HL-60/S4 treated with phorbol 12-myristate 13-acetate at 8.2 ng/mL for 4 days and 3 days (cell line): ENCODE results near the gene RBSN.
"Not testable (repeated sequence)": the region's sequence is repeated elsewhere in the genome, so short reads cannot be mapped to it uniquely, and the experiment has no call there.

Experiments
- in situ Hi-C: fragments of 300-500 bp; cut with MboI; formaldehyde crosslinking; loops from 2 replicates; pipeline ENCODE4 v1.15.0; 2022; ENCODE audit warnings: low sequenced_read_pairs

RBSN gene

DNA sequence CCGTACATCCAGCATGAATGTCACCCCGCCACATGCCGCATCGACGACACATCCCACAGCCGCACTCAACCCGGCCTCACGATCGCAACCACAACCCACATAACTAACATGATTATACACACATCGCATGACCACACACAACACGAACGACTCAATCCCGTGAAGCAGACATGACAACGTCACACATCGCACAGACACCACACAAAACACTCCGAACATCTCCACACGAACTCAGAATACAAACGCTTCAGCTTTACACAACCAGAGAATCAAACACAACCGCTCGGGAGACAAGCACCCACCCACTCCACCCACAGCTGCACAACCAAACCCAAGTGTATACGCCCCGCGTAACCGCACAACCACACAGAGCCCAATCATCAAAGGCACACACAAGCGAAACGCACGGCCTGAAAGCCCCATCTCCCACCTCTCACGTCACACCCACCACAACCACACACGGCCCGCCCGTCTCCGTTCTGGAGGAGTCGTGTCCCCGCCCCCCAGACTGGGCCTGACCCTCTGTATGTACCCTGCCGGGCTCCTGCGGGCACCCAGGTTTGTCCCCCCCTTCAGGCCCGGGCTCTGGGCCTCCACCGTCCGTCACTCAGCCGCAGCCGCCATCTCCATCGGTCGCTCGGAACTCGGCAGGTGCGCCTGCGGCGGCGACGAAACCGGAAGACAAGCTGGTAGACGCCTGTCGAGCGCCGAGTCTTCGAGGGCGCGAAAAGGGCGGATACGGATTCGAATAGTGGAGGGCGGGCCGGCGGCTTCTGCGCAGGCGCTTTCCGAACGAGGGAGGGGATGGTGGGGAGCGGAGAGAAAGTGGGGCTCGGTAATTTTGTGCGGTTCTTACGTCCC lies at the start of gene RBSN:
TSS of gene RBSN (minus strand) at position 646 of the 861 bp plus-strand sequence. CDS start 3,028 bp downstream, outside the sequence.
- in situ Hi-C loops = no loop called here

DNA sequence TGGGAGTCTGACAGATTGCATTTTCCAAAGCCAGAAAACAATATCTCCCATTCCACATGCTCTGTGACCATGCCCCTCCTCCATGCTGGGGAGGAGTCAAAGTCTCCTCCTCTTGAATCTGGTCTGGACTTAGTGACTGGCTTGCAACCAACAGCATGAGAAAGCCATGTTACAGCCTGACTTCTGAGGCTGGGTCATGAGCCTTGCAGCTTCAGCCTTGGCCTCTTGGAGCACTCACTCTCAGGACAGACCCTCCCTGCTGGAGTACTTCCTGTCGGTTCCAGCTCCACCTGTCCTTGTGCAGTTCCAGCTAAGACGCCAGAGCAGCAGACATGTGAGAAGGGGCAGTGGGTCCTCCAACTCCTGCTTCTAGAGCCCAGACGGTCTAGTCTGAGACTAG lies 49.7 kb upstream of the RBSN start:
- in situ Hi-C loops = no loop called here

DNA sequence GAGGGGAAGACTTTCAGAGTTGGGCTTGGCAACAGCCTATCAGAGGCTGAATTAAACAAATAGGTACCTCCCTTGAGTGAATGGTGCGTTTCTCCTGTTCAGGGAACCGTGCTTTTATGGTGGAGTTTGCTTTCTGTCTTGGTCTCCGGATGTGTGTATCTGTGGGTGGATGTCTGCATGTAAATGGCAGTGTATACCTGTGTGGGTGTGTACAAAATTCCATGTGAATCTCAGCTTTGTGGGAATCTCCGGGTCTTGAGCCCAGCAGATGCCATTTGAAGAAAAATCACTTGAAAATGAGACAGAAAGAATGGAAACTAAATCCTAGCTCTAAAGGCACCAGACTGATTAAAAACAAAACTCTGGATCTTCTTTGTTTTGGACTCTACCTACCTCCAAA lies 37.9 kb upstream of the RBSN start:
- in situ Hi-C loops = not testable (repeated sequence)

DNA sequence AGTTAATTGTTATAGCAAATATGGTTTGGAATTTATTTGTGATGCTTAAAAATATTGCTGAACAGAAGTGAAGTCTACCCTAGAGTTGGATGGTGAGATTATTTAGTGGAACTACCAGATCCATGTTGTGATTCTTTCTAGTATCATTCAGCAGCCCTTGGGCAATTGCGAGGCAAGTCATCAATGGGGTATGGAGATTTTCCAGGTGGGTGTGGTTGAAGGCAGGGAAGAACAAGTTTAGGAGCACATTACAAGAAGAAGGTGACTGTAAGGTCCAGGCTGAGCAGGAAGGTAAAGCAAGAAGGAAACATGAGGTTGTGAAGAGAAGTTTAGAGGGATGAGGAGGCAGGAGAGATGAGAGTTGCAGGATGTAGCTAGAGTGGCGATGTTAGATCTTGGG lies 36.0 kb upstream of the RBSN start:
- in situ Hi-C loops = not testable (repeated sequence)

DNA sequence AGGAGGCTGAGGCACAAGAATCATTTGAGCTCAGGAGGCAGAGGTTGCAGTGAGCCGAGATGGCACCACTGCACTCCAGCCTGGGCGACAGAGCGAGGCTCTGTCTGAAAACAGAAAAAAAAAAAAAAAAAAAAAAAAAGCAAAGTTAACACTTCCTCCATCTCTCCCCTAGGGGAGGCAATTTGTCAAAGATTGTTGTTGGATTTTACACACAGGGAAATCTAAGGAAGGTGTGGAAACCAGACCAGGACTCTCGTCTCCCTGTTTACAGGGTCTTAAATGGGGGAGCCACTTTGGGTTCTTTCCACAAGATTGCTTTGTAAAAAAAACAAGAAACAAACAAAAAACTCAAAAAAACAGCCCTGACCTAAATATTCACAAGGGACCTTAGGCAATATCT lies 29.5 kb upstream of the RBSN start:
- in situ Hi-C loops = not testable (repeated sequence)

DNA sequence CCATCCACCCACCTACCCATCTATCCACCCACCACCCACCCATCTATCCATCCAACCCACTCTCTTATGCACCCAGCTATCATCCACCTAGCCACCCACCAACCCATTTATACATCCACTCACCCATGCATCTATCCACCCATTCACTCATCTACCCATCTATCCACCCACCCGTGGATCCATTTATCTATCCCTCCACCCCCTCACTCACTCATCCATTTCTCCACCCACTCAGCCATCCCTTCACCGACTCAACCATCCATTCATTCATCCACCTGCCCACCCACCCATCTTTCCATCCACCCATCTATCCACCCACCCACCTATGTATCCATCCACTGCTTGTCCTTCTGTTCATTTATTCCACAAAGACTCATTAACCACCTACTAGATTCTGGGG lies 28.0 kb upstream of the RBSN start:
- in situ Hi-C loops = not testable (repeated sequence)

DNA sequence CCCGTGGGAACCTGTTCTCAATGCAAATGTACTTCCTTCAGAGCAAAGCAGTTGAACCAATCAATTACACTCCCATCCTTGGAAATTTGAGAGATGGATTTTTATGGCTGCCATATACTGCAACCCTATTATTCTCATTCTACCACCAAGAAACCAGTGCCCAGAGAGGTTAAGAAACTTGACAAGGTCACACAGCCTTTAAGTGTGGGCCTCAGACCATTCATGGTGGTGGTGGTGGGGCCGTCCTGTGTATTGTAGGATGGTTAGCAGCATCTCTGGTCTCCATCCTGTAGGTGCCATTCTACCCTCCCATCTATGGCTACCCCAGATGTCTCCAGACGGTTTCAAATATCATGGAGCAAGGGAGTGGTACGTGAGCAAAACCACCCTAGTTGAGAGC lies 23.4 kb upstream of the RBSN start:
- in situ Hi-C loops = no loop called here

DNA sequence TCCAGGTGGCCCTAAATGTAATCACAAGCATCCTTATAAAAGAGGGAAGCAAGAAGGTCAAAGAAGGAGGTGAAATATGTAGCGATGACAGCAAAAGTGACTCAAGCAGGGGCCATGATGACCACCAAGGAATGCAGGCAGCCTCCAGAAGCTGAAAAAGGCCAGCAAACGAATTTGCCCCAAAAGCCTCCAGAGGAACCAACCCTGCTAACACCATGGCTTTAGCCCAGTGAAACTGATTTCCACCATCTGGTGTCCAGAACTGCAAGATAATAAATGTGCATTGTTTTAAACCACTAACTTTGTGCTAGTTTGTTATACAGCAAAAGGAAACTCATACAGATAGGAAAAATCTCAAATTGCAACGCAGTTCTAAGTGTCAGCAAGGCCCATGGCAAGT lies 23.0 kb upstream of the RBSN start:
- in situ Hi-C loops = no loop called here

DNA sequence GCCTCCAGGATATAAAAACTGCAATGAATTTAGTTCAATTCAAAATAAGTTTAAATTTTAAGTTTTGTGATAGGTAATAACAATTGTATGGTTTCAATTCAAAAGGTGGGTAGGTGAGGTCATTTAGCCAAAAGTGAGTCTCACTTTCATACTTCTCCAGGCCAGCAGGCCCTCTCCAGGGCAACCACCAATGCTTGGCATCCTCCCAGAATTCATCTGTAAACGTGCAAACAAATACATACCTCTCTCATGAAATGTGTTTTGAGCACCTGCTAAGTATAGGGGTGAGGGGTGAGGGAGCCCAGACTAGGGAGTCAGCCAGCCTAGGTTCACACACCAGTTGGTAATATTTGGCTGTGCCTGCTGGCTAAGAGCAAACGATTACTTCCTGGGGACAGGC lies 22.0 kb upstream of the RBSN start:
- in situ Hi-C loops = no loop called here

DNA sequence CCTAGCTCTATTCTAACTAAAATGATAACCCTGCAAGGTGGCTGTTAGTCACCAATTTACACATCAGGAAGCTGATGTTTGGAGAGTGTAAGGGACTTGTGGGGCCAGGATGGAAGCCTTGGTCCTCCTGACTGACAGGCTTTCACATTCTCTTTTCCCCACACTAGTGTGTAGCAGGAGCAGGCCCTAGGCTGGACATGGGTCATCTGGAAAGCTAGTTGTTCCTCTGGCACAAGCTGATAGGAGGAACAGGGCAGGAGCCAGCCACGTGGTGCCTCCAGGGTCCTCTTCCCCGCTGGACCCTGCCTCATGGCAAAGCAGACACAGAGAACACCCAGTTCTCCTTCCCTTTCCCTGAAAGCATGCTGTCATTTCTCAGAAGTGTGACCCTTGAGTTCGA lies 18.1 kb upstream of the RBSN start:
- in situ Hi-C loops = no loop called here

DNA sequence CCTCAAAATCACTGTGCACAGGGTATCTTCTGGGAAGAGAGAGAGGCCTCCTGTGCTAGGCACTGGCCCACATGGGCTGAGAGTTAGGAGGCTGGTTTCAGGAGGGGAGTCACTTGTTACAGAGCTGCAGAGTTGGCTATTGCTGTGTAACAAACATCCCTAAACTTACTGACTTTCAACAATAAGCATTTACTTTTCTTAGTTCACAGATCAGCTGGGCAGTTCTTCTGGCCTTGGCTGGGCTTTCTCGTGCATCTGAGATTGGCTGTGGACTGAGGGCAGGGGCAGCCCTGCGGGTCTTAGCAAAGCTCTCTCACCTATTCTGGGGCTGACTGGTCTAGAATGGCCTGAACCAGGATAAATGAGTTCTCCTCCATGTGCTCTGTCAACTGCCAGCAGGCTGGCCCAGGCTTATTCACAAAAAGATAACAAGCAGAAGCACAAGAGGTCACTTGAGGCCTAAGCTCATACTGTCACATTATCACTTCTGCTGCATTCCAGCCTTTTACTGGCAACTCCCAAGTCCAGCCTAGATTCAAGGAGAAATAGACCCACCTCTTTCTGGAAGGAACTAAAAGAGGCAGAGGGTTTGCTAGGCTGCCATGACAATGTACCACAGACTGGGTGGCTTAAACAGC lies 17.2 kb upstream of the RBSN start:
- in situ Hi-C loops = no loop called here

DNA sequence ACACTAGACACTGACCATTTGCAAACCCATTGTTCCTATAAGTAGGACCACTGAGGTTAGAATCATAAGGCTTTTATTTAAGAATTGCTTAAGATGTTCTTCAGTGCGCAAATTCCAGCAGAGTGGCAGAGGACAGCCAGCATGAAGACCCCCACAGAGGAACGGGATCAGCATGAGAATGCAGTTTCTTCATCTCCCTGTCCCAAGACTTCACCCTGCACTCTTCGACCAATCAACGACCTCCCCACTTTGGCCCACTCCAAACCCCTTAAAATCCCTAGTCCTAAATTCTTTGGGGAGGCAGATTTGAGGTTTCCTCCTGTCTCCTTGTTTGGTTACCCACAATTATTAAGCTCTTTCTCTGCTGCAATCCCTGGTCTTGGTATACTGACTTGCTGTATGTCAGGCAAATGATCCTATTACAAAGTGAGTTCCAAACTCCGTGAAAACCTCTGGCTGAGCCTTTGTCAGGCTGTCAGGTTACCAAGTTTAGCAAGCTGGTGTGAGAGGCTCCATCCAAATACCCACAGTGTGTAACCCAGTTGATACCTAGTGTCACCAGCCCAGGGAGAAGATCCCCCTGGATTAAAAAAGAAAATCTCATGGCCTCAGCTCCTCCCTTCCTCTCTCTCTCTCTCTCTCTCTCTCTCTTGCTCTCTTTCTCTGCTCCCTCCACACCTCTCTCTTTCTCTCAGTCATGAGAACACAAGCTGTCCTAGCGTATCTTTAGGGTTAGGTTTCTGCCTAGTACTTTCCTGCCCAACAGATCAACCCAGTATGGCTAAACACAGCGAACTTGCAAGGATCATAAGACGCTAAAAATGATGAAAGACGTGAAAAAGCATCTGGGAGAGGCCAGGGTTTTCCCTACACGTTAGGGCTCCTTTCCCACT lies 15.8 kb upstream of the RBSN start:
- in situ Hi-C loops = no loop called here

DNA sequence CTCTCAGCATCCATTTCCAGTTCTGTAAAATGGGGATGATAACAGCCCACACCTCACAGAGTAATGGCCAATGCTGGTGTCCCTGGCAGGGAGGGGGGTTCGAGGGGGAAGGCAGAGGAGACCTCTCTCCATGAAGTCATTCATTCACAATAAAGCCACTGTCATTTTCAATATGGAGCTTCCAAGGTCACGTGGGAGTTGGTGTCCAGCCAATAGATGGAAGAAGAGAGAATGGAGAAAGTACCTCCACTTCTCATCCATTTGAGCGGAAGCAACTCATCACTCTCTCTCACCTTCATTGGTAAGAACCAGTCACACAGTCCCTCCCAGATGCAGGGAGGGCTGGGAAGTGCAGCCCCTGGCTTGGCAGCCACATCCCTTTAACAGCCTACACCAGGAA lies 14.9 kb upstream of the RBSN start:
- in situ Hi-C loops = no loop called here

DNA sequence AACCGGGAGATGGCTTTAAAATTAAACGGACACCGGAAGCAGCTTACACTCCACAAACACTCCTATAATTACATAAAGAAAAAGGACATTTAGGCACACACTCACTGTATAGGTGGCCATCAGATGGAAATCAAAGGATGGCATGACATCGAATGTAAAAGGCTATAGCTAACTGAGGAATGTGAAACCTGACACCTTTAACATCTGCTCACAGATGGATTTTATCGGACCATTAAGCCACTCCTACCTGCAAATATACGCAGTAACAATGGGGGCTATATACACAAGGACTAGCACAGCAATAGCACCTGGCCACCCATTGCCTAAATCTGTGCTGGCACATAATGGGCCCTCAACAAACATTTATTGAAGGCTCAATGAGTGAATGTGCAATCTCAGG lies 14.5 kb upstream of the RBSN start:
- in situ Hi-C loops = no loop called here

DNA sequence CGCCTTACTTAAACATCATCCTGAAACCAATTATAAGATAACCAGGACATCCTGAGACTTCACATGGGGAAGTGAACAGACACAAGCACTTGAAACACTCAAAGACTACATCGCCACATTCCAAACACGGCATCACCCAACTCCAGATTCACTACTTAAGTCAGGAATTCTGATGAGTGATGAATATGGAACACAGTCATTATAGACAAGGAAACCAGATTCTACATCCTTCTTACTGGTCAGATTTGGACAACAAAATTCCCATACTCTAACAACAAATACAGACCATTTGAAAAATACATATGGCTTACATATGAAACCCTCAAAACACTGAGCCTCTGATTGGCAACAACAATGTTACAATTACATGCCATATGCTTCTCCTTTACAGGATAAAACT lies 13.1 kb upstream of the RBSN start:
- in situ Hi-C loops = no loop called here

DNA sequence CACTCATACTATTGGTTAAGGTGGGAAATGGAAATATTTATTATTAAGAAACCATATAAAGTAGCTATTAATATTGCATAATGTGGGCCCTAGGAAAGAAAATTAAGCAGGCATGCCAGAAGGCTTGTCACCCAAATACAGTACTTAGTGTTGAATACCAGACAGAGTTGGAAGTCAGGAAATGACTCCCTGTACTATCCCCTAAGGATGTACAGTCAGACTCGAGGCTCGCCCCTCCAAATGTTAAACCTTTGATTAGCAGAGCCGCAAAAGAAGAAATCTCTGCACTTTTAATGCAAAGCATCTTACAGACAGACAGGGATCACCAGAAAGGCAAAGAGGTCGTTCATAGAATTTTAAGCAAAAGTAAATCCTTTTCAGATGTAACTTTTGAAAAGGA lies 11.3 kb upstream of the RBSN start:
- in situ Hi-C loops = no loop called here

DNA sequence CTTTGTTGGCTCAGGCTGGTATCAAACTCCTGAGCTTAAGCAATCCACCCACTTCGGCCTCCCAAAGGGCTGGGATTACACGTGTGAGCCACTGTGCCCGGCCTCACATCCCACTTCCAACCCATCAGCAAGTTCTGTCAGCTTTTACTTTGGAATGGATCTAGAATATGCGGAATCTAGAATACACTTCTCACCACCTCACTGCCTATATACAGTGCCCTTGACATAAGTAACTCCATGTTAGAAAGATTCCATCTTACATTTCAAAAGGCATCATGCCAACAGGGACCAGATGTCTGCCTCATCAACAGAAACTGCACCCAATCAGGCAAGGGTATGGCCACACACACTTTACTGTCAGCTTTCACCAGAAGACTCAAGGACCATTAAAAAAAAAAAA lies 9.9 kb upstream of the RBSN start:
- in situ Hi-C loops = no loop called here

DNA sequence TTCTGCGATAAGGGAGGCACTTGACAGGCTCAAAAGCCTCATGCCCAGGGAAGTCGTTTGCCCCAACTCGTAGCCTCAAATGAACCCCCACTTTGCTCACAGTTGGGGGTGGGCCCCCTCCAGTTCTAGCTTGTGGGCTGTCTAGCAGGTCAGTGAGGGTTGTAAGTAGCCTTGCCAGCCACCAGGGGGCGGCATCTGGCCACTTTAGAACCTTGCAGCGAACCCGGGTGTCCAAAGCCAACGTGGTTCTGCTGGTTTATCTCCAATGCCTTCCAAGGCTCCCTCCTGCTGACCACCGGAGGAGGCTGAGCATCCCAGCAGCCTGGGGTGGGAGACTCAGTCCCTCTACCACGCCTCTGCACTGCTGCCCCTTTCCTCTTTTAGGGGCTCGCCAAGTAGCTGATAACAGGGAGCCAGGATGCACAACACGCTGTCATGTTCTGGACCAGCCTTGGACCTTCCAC lies 9.2 kb upstream of the RBSN start:
- in situ Hi-C loops = no loop called here

DNA sequence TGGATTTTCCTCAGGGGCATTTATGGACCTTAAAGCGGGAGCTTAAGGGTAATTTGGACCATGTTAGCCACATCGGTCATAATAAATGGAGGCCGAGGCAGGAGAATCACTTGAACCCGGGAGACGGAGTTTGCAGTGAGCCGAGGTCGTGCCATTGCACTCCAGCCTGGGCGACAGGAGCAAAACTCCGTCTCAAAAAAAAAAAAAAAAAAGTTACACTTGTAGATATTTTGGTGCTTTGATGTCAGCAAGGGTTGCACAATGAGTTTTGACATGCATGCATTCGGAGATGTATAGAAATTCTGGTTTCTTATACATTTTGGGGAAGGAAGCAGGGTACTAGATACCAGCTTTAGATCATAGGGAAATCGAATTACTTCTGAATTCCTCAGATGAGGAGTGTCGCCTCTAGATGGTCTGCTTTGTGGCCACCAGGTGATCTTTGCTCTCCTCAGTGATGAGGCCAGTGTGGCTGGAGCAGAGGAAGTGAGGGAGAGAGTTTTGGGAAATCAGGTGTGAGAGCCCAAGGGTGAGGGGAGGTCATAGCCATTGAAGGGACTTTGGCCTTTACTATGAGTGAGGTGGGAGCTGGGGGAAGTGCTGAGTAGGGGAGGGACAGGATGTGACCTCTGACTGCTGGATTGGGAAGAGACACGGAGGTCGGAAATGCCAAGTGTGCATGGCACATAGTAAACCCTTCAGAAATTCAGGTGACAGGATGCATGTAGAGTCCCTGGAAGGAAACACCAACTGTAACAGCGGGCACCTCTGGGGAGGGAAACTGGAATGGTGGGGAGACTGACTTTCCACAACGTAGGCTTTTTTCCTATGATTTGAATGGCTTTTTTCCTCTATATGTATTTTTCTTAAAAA lies 8.4 kb upstream of the RBSN start:
- in situ Hi-C loops = no loop called here

DNA sequence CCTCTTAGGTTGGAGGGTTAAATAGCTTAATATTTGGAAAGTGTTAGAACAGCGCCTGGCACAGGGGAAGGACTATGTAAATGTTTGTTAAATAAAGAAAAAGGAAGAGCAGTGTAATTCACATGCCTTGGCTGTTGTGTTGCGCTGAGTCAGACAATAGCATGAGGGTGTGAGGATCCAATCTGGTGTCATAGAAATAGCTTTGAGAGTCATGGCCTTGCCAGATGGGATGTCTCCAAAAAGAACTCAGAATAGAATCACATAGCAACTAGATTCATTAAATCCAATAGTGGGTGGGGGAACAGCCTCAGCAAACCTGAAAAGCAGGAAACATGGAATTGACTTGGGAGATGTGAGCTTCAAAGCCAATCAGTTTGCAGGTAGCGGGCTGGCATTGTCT lies 3.9 kb upstream of the RBSN start:
- in situ Hi-C loops = no loop called here
